H1 (cell line): Measurements from ENCODE around the gene PDZD4. TPM values are rescaled to one million over a fixed set of nuclear protein-coding genes. Genes with fewer than 3 reads are reported as not detected.

Experiments used
- CTCF ChIA-PET: fragments of 300-600 bp; sonication (Branson Sonifier 250); formaldehyde crosslinking; loops from one replicate; lab custom pipeline; 2021; ENCODE audit not compliant: partially characterized antibody; lab: Charles Lee
- POLR2A ChIA-PET: fragments of 300-600 bp; sonication (Branson Sonifier 250); formaldehyde crosslinking; loops from one replicate; lab custom pipeline; 2021; ENCODE audit warnings: inconsistent platforms; ENCODE audit not compliant: partially characterized antibody; lab: Charles Lee
- DNase-seq, 2 experiments: peaks; one replicate each; pipeline versions ENCODE4 v3.0.0 to v3.0.0-alpha.2; 2010 to 2022; ENCODE audit warnings: low spot score in 2 of 2, low read depth in 1 of 2, mixed read lengths in 1 of 2
- FAIRE-seq: peaks from 2 replicates; lab custom pipeline; 2011; peaks lifted over from hg19 to GRCh38; lab: Jason Lieb, UNC
- H2AFZ ChIP-seq: 2 replicates; pipeline ENCODE4 v1.8.1; 2012; ENCODE audit warnings: low read length, inconsistent platforms
- H2AK5ac ChIP-seq: 2 replicates; pipeline ENCODE4 v1.6.1; 2013; ENCODE audit warnings: low read depth, low read length
- H2BK120ac ChIP-seq: replicated peaks from 2 replicates; pipeline ENCODE3; 2013; ENCODE audit warnings: low read depth, low read length, inconsistent platforms
- H2BK12ac ChIP-seq: 2 replicates; pipeline ENCODE4 v1.6.1; 2013; ENCODE audit warnings: low read depth, low read length
- H2BK15ac ChIP-seq: 2 replicates; pipeline ENCODE4 v1.6.1; 2013; ENCODE audit warnings: low read length
- H2BK20ac ChIP-seq: 2 replicates; pipeline ENCODE4 v1.6.1; 2013; ENCODE audit warnings: low read length
- H2BK5ac ChIP-seq: 2 replicates; pipeline ENCODE4 v1.6.1; 2013; ENCODE audit warnings: low read depth, low read length
- H3K14ac ChIP-seq: 2 replicates; pipeline ENCODE4 v1.6.1; 2013; ENCODE audit warnings: inconsistent platforms; ENCODE audit not compliant: insufficient read length
- H3K18ac ChIP-seq: 2 replicates; pipeline ENCODE4 v1.6.1; 2013; ENCODE audit warnings: low read length; ENCODE audit errors: extremely low read depth
- H3K23ac ChIP-seq: 2 replicates; pipeline ENCODE4 v1.6.1; 2013; ENCODE audit warnings: inconsistent platforms; ENCODE audit not compliant: insufficient read length
- H3K23me2 ChIP-seq: 2 replicates; pipeline ENCODE4 v1.6.1; 2013; ENCODE audit warnings: low read depth, low read length
- H3K27ac ChIP-seq: 2 replicates; pipeline ENCODE4 v1.6.1; 2011; ENCODE audit warnings: low read depth, low read length, inconsistent platforms
- H3K27me3 ChIP-seq, 4 experiments: replicated peaks in 1 of 4; 1 replicate in 1 of 4; 2 replicates in 3 of 4; pipeline versions ENCODE4 v1.6.1 to v1.8.1; 2011 to 2013; ENCODE audit warnings: low read length in 3 of 4, mild to moderate bottlenecking in 3 of 4, inconsistent platforms in 2 of 4, mixed read lengths in 2 of 4, moderate library complexity in 1 of 4; ENCODE audit not compliant: control insufficient read depth in 3 of 4, insufficient read depth in 3 of 4; ENCODE audit errors: extremely low read depth in 1 of 4
- H3K36me3 ChIP-seq, 4 experiments: 2 replicates each; pipeline versions ENCODE4 v1.6.1 to v1.8.1; 2011 to 2013; ENCODE audit warnings: mild to moderate bottlenecking in 4 of 4, low read length in 3 of 4, moderate library complexity in 2 of 4, control low read depth in 1 of 4, inconsistent platforms in 1 of 4; ENCODE audit not compliant: insufficient read depth in 4 of 4, control insufficient read depth in 2 of 4
- H3K4ac ChIP-seq: replicated peaks from 2 replicates; pipeline ENCODE3; 2013; ENCODE audit warnings: low read length, low read depth, mixed read lengths, inconsistent platforms; ENCODE audit not compliant: insufficient read length
- H3K4me1 ChIP-seq, 4 experiments: replicated peaks in 1 of 4; 1 replicate in 1 of 4; 2 replicates in 3 of 4; pipeline versions ENCODE4 v1.6.1 to v1.8.1; 2011 to 2013; ENCODE audit warnings: low read length in 3 of 4, inconsistent platforms in 2 of 4, mixed read lengths in 1 of 4; ENCODE audit not compliant: insufficient read depth in 4 of 4, control insufficient read depth in 3 of 4
- H3K4me2 ChIP-seq, 2 experiments: 2 replicates each; pipeline versions ENCODE4 v1.6.1 to v1.8.1; 2011 to 2013; ENCODE audit warnings: low read depth in 2 of 2, low read length in 2 of 2, control low read depth in 1 of 2, inconsistent platforms in 1 of 2, mild to moderate bottlenecking in 1 of 2; ENCODE audit not compliant: insufficient read depth in 1 of 2
- H3K4me3 ChIP-seq, 4 experiments: fragments of 200-600, 300-600 bp in 1 of 4; sonication (generic), shearing (Covaris generic), sonication (Bioruptor Twin) in 1 of 4; 2 replicates each; pipeline versions ENCODE4 v1.5.1 to v1.8.1; 2011 to 2016; ENCODE audit warnings: low read length in 4 of 4, low read depth in 3 of 4, control low read depth in 2 of 4, inconsistent platforms in 2 of 4, mild to moderate bottlenecking in 2 of 4, mixed read lengths in 1 of 4, moderate library complexity in 1 of 4; ENCODE audit not compliant: insufficient read depth in 2 of 4; ENCODE audit errors: extremely low read depth in 1 of 4
- H3K56ac ChIP-seq: replicated peaks from 2 replicates; pipeline ENCODE3; 2013; ENCODE audit warnings: low read depth, mild to moderate bottlenecking, mixed read lengths, low read length, inconsistent platforms; ENCODE audit not compliant: insufficient read length
- H3K79me1 ChIP-seq: 2 replicates; pipeline ENCODE4 v1.6.1; 2013; ENCODE audit warnings: low read depth, low read length, control low read depth
- H3K79me2 ChIP-seq, 2 experiments: 2 replicates each; pipeline versions ENCODE4 v1.6.1 to v1.8.1; 2012 to 2013; ENCODE audit warnings: low read length in 2 of 2, mild to moderate bottlenecking in 2 of 2, inconsistent platforms in 1 of 2; ENCODE audit not compliant: insufficient read depth in 2 of 2, control insufficient read depth in 1 of 2
- H3K9ac ChIP-seq, 4 experiments: replicated peaks in 1 of 4; 1 replicate in 1 of 4; 2 replicates in 3 of 4; pipeline versions ENCODE4 v1.6.1 to v1.8.1; 2011 to 2013; ENCODE audit warnings: low read depth in 3 of 4, low read length in 3 of 4, control low read depth in 2 of 4, mild to moderate bottlenecking in 2 of 4, moderate library complexity in 2 of 4, inconsistent platforms in 1 of 4; ENCODE audit errors: extremely low read depth in 1 of 4
- H3K9me3 ChIP-seq, 2 experiments: 2 replicates each; pipeline versions ENCODE4 v1.6.1 to v1.8.1; 2012 to 2013; ENCODE audit warnings: mild to moderate bottlenecking in 2 of 2, moderate library complexity in 2 of 2, control low read depth in 1 of 2, inconsistent platforms in 1 of 2, low read depth in 1 of 2, low read length in 1 of 2, mixed read lengths in 1 of 2; ENCODE audit not compliant: insufficient read depth in 2 of 2
- H4K20me1 ChIP-seq, 2 experiments: replicated peaks in 1 of 2; 2 replicates each; pipeline versions ENCODE3 to v1.8.1; 2011 to 2013; ENCODE audit warnings: inconsistent platforms in 2 of 2, low read length in 2 of 2, mild to moderate bottlenecking in 1 of 2; ENCODE audit not compliant: insufficient read depth in 2 of 2, control insufficient read depth in 1 of 2
- H4K5ac ChIP-seq: 2 replicates; pipeline ENCODE4 v1.6.1; 2013; ENCODE audit warnings: low read length, low read depth, mixed read lengths, inconsistent platforms; ENCODE audit not compliant: insufficient read length
- H4K8ac ChIP-seq: 2 replicates; pipeline ENCODE4 v1.8.0; 2013; ENCODE audit warnings: mild to moderate bottlenecking, moderate library complexity, low read length, inconsistent platforms; ENCODE audit not compliant: insufficient read depth; ENCODE audit errors: extremely low read depth
- H4K91ac ChIP-seq: replicated peaks from 2 replicates; pipeline ENCODE3; 2013; ENCODE audit warnings: low read length, mixed read lengths, inconsistent platforms; ENCODE audit not compliant: insufficient read length
- WGBS, 2 experiments: shearing (Covaris generic) in 1 of 2; methylation state at CpG; one replicate each; pipeline versions ENCODE4 v1.1.6 to v1.1.7; 2013 to 2015; ENCODE audit warnings: low lambda C conversion rate in 2 of 2, mixed read lengths in 2 of 2, inconsistent platforms in 1 of 2, low coverage in 1 of 2, missing lambda C conversion rate in 1 of 2; ENCODE audit not compliant: insufficient replicate concordance in 2 of 2, insufficient coverage in 1 of 2, insufficient read length in 1 of 2; ENCODE audit errors: extremely low coverage in 1 of 2, missing lambda C conversion rate in 1 of 2; 5-methylcytosine and 5-hydroxymethylcytosine counted together
- polyA plus RNA-seq, 7 experiments: library from polyadenylated mRNA; depleted of rRNA in 3 of 7; stranded (reverse) in 5 of 7; unstranded in 2 of 7; fragments of >200 nt in 5 of 7; fragments of 200-250 nt in 2 of 7; gene quantifications; 1 replicate in 5 of 7; 2 replicates in 1 of 7; 4 replicates in 1 of 7; pipeline versions ENCODE4 v1.2.1 to v1.2.3, GENCODE V29; 2011 to 2013; ENCODE audit warnings: missing spikeins in 2 of 7, mixed read lengths in 2 of 7
- total RNA-seq: library from RNA; stranded (reverse); fragmentation: NEBNext Ultra II Directional; extraction: Animal tissue kit (Norgen Biotek cat#: 25700); gene quantifications from 2 replicates; pipeline ENCODE4 v1.2.1, GENCODE V29; 2021

The PDZD4 gene
- total and polyA plus RNA-seq, 2 of the 8 experiments (the other 6 are each of a cell fraction or from before 2014, with no cell fraction given): 45.8 to 169 TPM

DNA sequence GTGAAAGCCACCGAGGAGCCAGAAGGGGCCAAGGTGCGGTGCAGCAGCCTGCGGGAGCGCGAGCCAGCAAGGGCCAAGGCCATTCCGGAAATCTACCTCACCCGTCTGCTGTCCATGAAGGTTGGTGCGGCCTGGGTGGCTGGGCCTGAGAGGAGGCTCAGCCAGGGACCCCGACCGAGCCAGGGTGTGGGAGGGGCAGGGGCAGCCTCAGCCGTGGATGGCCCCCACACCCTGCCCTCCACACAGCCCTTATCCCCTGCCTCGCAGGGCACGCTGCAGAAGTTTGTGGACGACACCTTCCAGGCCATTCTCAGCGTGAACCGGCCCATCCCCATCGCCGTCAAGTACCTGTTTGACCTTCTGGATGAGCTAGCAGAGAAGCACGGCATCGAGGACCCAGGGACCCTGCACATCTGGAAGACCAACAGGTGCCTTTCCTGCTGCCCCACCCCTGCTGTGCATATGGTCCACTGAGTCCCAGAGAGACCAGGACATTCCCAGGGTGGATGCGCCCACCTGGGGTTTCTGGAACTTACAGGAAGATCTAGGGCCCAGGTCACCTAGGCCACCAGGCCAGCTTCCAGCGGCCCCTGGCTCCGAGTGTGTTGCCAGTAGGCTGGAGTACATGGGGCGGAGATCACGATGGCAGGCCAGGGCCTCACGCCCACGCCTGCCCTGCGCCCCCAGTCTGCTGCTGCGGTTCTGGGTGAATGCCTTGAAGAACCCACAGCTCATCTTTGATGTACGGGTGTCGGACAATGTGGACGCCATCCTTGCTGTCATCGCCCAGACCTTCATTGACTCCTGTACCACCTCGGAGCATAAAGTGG, 52.9 kb downstream of the PDZD4 start:
- Histone ChIP-seq H4K5ac (no peak overlapping the region), H3K4me1 (no peaks in the 10 kb centered on the region), H3K79me1 (no peaks in the 10 kb centered on the region), H3K27me3 (no peaks in the 10 kb centered on the region), H2AK5ac (no peak overlapping the region), H3K79me2 (no peaks in the 10 kb centered on the region), H3K18ac (no peak overlapping the region), H4K8ac (no peak overlapping the region), H2AFZ (no peak overlapping the region), H3K9me3 (no peaks in the 10 kb centered on the region), H3K56ac (no peak overlapping the region), H2BK5ac (no peak overlapping the region), H4K20me1 (no peaks in the 10 kb centered on the region), H3K36me3 (no peaks in the 10 kb centered on the region), H3K9ac (no peak overlapping the region), H2BK15ac (no peak overlapping the region), H2BK20ac (no peak overlapping the region), H3K23ac (no peak overlapping the region), H3K4me2 (no peak overlapping the region), H3K4me3 (no peak overlapping the region), H2BK12ac (no peak overlapping the region), H3K27ac (no peak overlapping the region), H3K23me2 (no peaks in the 10 kb centered on the region), H2BK120ac (no peak overlapping the region), H4K91ac (no peak overlapping the region), H3K14ac (no peak overlapping the region), H3K4ac (no peak overlapping the region)
- no peak for FAIRE-seq
- no peak for DNase-seq
- WGBS, 2 experiments: 93% methylated on average over 14 of the region's 34 CpGs; no CpG with 5 or more reads in 1 of the 2 experiments
- POLR2A ChIA-PET: interaction anchor here (0.5 to 3.3 kb wide), 6 partner anchors 10 to 197 kb away, joined by 3 to 13 read pairs (median 3); partner anchors contain the start of gene HCFC1
- CTCF ChIA-PET: interaction anchor here (0.6 to 3.0 kb wide), 12 partner anchors 8 to 157 kb away, joined by 3 to 10 read pairs (median 3); partner anchors contain the start of genes NAA10 and PLXNB3
